ENCODE data around the gene EFR3B.

DNA sequence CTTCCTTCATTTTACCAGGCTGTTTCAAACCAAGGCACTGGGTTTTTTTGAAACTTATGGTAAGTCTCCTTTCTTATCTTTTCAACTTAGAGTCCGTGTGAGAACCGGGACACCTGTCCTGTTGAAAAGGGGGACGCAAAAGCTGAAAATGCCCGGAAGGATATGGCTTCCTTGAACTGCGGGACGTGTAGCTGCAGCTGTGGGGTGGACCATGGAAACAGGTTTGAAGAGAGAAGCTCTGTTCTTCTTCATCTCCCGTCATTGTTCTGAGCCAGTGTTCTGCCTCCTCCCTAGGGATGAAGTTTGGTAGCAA is 40.6 kb upstream of the EFR3B start:
- TF ChIP-seq POLR2A (IDR thresholded peaks at IDR 0.05; ENCODE audit: low read length) = no peak
- TF ChIP-seq GATA1 (IDR thresholded peaks at IDR 0.05; ENCODE audit: low read depth, low read length) = no peak

All from erythroblast (primary cell).